Osteocyte (in vitro differentiated cells): ENCODE measurements around the gene ACTL6A. TPM values are rescaled to one million over a fixed set of nuclear protein-coding genes. Genes with fewer than 3 reads are reported as not detected.

Source experiments
- DNase-seq: peaks from one replicate; pipeline ENCODE4 v3.0.0; 2021; ENCODE audit warnings: mixed read lengths; ENCODE audit not compliant: unreplicated experiment; ENCODE audit errors: extremely low spot score
- H3K27ac Mint-ChIP-seq: one replicate; pipeline ENCODE4 v1.8.0; 2021; ENCODE audit warnings: mild to moderate bottlenecking, mixed read lengths; ENCODE audit not compliant: unreplicated experiment
- H3K27me3 Mint-ChIP-seq: one replicate; pipeline ENCODE4 v1.8.0; 2021; ENCODE audit warnings: mixed read lengths; ENCODE audit not compliant: unreplicated experiment
- H3K36me3 Mint-ChIP-seq: one replicate; pipeline ENCODE4 v1.8.0; 2021; ENCODE audit warnings: mixed read lengths; ENCODE audit not compliant: unreplicated experiment
- H3K4me1 Mint-ChIP-seq: one replicate; pipeline ENCODE4 v1.8.0; 2021; ENCODE audit warnings: mixed read lengths; ENCODE audit not compliant: unreplicated experiment
- H3K4me3 Mint-ChIP-seq: one replicate; pipeline ENCODE4 v1.8.0; 2021; ENCODE audit warnings: mild to moderate bottlenecking, moderate library complexity, mixed read lengths; ENCODE audit not compliant: unreplicated experiment
- H3K9me3 Mint-ChIP-seq: one replicate; pipeline ENCODE4 v1.8.0; 2021; ENCODE audit warnings: mixed read lengths; ENCODE audit not compliant: unreplicated experiment
- CTCF ChIP-seq: fragments of 200-600 bp; sonication (generic); IDR thresholded peaks from 2 replicates; pipeline ENCODE4 v1.5.0; 2021; ENCODE audit warnings: antibody characterized with exemption, mild to moderate bottlenecking, moderate library complexity
- total RNA-seq: library from RNA; stranded (reverse); gene quantifications from 2 replicates; pipeline ENCODE4 v1.2.1, GENCODE V29; 2021

The ACTL6A gene
- total RNA-seq, 1 donor from 2014 or later, result 46.5 TPM

GRCh38 chr3:179541596-179541995 is 21.1 kb upstream of the ACTL6A start:
- no peak for TF ChIP-seq CTCF
- Mint-ChIP-seq H3K27me3 (no peaks in the 10 kb centered on the region), H3K4me1 (no peaks in the 10 kb centered on the region), H3K36me3 (no peaks in the 10 kb centered on the region), H3K9me3 (no peaks in the 10 kb centered on the region), H3K27ac (no peak overlapping the region), H3K4me3 (no peak overlapping the region)
- DNase-seq, result no peak

GRCh38 chr3:179542375-179542774 is 20.4 kb upstream of the ACTL6A start:
- no peak overlapping the region for H3K4me3 Mint-ChIP-seq

GRCh38 chr3:179544981-179545645 is 17.6 kb upstream of the ACTL6A start:
- peaks cover 6% of the 10 kb centered on the region for H3K27me3 Mint-ChIP-seq
- DNase-seq, result no peak
- H3K9me3 Mint-ChIP-seq, result no peaks in the 10 kb centered on the region
- H3K4me1 Mint-ChIP-seq, result no peaks in the 10 kb centered on the region
- H3K4me3 Mint-ChIP-seq, result no peak overlapping the region
- no peaks in the 10 kb centered on the region for H3K36me3 Mint-ChIP-seq
- no peak overlapping the region for H3K27ac Mint-ChIP-seq
- no peak for TF ChIP-seq CTCF

More at GRCh38 chr3:179542375-179542774, 20.4 kb upstream of the ACTL6A start:
- no peak for TF ChIP-seq CTCF
- no peaks in the 10 kb centered on the region for H3K4me1 Mint-ChIP-seq
- H3K36me3 Mint-ChIP-seq, result no peaks in the 10 kb centered on the region
- DNase-seq, result no peak
- no peak overlapping the region for H3K27ac Mint-ChIP-seq
- H3K27me3 Mint-ChIP-seq, result no peaks in the 10 kb centered on the region
- no peaks in the 10 kb centered on the region for H3K9me3 Mint-ChIP-seq

GRCh38 chr3:179546814-179547241 is 15.9 kb upstream of the ACTL6A start:
- Mint-ChIP-seq H3K4me3 (no peak overlapping the region), H3K36me3 (no peaks in the 10 kb centered on the region), H3K9me3 (peaks cover 4% of the 10 kb centered on the region), H3K4me1 (no peaks in the 10 kb centered on the region), H3K27ac (no peak overlapping the region), H3K27me3 (peaks cover 6% of the 10 kb centered on the region)
- DNase-seq, result no peak
- TF ChIP-seq CTCF, result no peak

- no peaks in the 10 kb centered on the region for H3K4me1 Mint-ChIP-seq
- H3K27me3 Mint-ChIP-seq, result peaks cover 6% of the 10 kb centered on the region
- peaks cover 4% of the 10 kb centered on the region for H3K9me3 Mint-ChIP-seq
- no peak for TF ChIP-seq CTCF
- H3K36me3 Mint-ChIP-seq, result no peaks in the 10 kb centered on the region
- H3K4me3 Mint-ChIP-seq, result no peak overlapping the region
- no peak overlapping the region for H3K27ac Mint-ChIP-seq
- no peak for DNase-seq
Measured at GRCh38 chr3:179551349-179552105, 11.2 kb upstream of the ACTL6A start.
